ENCODE measurements around the gene SPO11.

- TF ChIP-seq CTCF (IDR thresholded peaks at IDR 0.05) (no peak), ZFX (IDR thresholded peaks at IDR 0.05; ENCODE audit: borderline replicate concordance) (no peak)
These were observed 2.7 kb upstream of the SPO11 start for GRCh38 chr20:57326667-57327455.

Measured in 22Rv1 (cell line).